NT2/D1 (cell line): ENCODE measurements around the gene DCHS1.
A peak's percentile ranks its signal among the peaks of the same experiment; 100 is the strongest.

Experiments used
- DNase-seq: peaks from one replicate; pipeline ENCODE4 v3.0.0-alpha.2; 2011; ENCODE audit warnings: low read depth, low spot score
- H3K27me3 ChIP-seq: 2 replicates; pipeline ENCODE4 v1.6.0; 2011; ENCODE audit warnings: mild to moderate bottlenecking; ENCODE audit not compliant: insufficient read length, insufficient read depth
- H3K36me3 ChIP-seq: 2 replicates; pipeline ENCODE4 v1.6.1; 2011; ENCODE audit warnings: mild to moderate bottlenecking, low read length, mixed read lengths; ENCODE audit not compliant: insufficient read depth, insufficient read length
- H3K4me1 ChIP-seq: 2 replicates; pipeline ENCODE4 v1.5.1; 2011; ENCODE audit not compliant: insufficient read depth, insufficient read length
- H3K4me3 ChIP-seq: 2 replicates; pipeline ENCODE4 v1.5.1; 2011; ENCODE audit warnings: low read depth; ENCODE audit not compliant: insufficient read length
- H3K9ac ChIP-seq: 2 replicates; pipeline ENCODE4 v1.6.0; 2011; ENCODE audit warnings: low read depth; ENCODE audit not compliant: insufficient read length
- H3K9me3 ChIP-seq: 2 replicates; pipeline ENCODE4 v1.5.1; 2011; ENCODE audit warnings: mild to moderate bottlenecking, low read length; ENCODE audit not compliant: insufficient read depth
- SUZ12 ChIP-seq: IDR thresholded peaks from 2 replicates; pipeline ENCODE4 v1.6.1; 2011; ENCODE audit not compliant: insufficient read length, insufficient read depth; ENCODE audit errors: extremely low read depth
- YY1 ChIP-seq: IDR thresholded peaks from 2 replicates; pipeline ENCODE4 v1.6.1; 2011; ENCODE audit not compliant: insufficient read length, insufficient read depth
- ZNF274 ChIP-seq: IDR thresholded peaks from 2 replicates; pipeline ENCODE4 v1.6.1; 2011; ENCODE audit warnings: mild to moderate bottlenecking, low read depth, low read length

The DCHS1 gene

DNA sequence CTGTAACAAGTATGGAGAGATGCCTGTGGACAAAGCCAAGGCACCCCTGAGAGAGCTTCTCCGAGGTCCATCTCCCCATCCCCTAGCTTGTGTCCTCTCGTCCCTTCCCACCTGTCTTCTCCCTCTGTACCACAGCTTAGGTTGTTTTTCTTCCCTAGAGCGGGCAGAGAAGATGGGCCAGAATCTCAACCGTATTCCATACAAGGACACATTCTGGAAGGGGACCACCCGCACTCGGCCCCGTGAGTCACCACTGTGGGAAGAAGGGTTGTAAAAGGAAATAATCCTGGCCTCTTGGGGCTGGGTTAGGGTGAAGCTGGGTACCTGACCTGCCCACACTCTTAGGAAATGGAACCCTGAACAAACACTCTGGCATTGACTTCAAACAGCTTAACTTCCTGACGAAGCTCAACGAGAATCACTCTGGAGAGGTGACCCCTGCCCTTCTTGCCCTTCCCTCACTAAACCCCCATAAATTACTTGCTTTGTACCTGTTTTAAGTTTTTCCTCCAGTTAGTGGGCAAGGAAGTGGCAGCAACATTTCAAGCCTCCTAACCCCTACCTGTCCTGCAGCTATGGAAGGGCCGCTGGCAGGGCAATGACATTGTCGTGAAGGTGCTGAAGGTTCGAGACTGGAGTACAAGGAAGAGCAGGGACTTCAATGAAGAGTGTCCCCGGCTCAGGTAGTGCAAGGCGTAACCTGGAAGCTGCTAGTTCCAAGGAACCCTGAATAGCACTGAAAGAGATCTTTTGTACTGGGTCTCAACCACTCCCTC is 46.7 kb downstream of the DCHS1 start:
- Histone ChIP-seq H3K36me3 (peaks cover 65% of the 10 kb centered on the region), H3K4me1 (peaks cover 15% of the 10 kb centered on the region), H3K4me3 (no peak overlapping the region), H3K9ac (no peak overlapping the region), H3K9me3 (no peaks in the 10 kb centered on the region), H3K27me3 (no peaks in the 10 kb centered on the region)
- TF ChIP-seq ZNF274 (no peak), YY1 (no peak), SUZ12 (no peak)
- no peak for DNase-seq

DNA sequence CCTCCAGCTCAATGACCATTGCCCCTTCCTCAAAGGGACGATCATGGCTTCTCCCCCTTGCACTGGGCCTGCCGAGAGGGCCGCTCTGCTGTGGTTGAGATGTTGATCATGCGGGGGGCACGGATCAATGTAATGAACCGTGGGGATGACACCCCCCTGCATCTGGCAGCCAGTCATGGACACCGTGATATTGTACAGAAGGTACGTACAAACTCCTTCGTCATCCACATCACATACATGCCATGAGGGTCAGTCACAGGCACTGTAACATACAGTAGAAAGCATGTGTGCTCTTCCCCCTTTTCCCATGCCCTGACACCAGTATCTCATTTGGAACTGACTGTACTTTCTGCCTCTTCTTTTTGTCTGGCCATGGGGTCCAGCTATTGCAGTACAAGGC is 47.6 kb downstream of the DCHS1 start:
- no peak overlapping the region for H3K4me3 ChIP-seq
- H3K36me3 ChIP-seq = peaks cover 60% of the 10 kb centered on the region
- no peak overlapping the region for H3K9ac ChIP-seq
- no peaks in the 10 kb centered on the region for H3K9me3 ChIP-seq
- no peaks in the 10 kb centered on the region for H3K27me3 ChIP-seq
- no peak for DNase-seq
- H3K4me1 ChIP-seq = peaks cover 15% of the 10 kb centered on the region
- no peak for TF ChIP-seq SUZ12
- TF ChIP-seq YY1 = no peak
- TF ChIP-seq ZNF274 = no peak

DNA sequence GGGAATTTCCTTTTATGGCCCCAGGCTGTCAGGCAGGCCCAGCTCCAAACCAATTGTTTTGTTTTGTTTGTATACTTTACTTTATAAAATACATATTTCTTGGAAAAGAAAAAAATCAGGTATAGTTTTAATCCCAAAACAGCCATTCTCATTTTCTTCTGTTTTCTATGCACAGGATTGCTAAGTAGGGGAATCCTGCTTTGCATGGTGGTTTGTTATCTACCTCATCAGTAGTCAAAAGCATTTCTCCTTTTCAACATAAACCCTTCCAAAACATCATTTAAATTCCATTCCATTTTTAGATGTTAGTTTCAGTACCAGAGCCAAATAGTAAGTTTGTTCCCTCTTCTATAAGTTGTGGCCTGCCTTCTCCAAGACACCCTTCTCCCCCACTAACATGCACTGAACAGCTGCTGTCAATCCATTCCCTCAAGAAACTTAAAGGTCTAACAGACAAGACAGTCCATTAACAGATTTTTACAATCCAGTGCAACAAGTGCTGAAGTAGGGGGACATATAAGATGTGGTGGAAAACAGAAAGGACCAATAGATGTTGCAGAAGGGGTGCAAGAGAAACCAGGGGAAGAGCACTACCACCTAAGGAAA is 48.3 kb downstream of the DCHS1 start:
- Histone ChIP-seq H3K9ac (no peak overlapping the region), H3K9me3 (no peaks in the 10 kb centered on the region)

GRCh38 chr11:6606471-6607189 is 49.0 kb downstream of the DCHS1 start:
- Histone ChIP-seq H3K9me3 (no peaks in the 10 kb centered on the region), H3K4me1 (peaks cover 15% of the 10 kb centered on the region), H3K36me3 (peaks cover 69% of the 10 kb centered on the region), H3K9ac (peak overlapping the region; percentile 66), H3K27me3 (no peaks in the 10 kb centered on the region), H3K4me3 (no peak overlapping the region)
- peak; percentile 93 for DNase-seq
- TF ChIP-seq SUZ12 = no peak
- no peak for TF ChIP-seq ZNF274
- no peak for TF ChIP-seq YY1

More for the DNA sequence above, 48.3 kb downstream of the DCHS1 start:
- Histone ChIP-seq H3K27me3 (no peaks in the 10 kb centered on the region), H3K36me3 (peaks cover 63% of the 10 kb centered on the region), H3K4me3 (no peak overlapping the region), H3K4me1 (peaks cover 15% of the 10 kb centered on the region)
- TF ChIP-seq ZNF274 (no peak), YY1 (no peak), SUZ12 (no peak)
- DNase-seq = no peak

DNA sequence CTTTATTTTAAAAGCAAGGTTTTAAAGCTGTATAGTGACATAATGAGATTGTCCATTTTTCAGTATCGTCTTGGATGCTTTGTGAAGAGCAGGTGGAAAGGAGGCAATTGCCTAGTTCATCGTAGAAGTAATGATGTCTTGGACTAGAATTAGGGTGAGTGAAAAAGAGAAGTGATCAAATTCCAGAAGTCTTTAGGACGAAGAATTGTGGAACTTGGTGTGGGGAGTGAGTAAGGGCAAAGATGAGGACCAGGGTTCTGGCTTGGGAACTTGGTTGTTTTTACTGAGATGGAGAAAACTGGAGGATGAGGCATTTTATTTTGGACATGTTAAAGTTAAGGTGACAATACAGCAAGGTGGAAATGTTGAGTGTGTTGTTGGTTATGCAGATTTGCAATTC is 50.8 kb downstream of the DCHS1 start:
- no peak for DNase-seq
- peaks cover 69% of the 10 kb centered on the region for H3K36me3 ChIP-seq
- peak overlapping the region; percentile 84 for H3K4me3 ChIP-seq
- peak overlapping the region; percentile 91 for H3K9ac ChIP-seq
- no peaks in the 10 kb centered on the region for H3K27me3 ChIP-seq
- TF ChIP-seq ZNF274 = no peak
- TF ChIP-seq YY1 = no peak
- no peaks in the 10 kb centered on the region for H3K9me3 ChIP-seq
- H3K4me1 ChIP-seq = peaks cover 4% of the 10 kb centered on the region

DNA sequence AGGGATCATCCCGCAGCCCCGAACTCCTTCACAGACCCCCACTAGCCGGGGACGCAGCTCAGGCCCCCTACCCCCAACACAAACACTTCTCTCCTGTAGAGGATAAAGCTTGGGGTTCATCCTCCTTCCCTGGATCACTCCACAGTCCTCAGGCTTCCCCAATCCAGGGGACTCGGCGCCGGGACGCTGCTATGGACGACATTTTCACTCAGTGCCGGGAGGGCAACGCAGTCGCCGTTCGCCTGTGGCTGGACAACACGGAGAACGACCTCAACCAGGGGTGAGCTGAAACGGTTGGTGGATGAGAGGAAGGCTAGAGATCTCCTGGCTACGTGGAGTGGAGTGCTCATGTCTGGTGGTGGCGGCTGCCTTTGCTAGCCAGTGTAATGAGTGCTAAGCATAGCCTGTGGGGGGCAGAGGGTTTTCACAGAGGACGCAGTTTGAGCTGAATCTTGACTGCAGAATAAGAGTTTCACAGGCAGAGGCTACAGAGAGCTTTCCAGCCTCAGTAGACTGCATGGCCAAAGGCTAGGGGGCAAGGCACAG is 51.5 kb downstream of the DCHS1 start:
- TF ChIP-seq YY1 (no peak), SUZ12 (no peak)
- H3K36me3 ChIP-seq = peaks cover 69% of the 10 kb centered on the region
- H3K4me3 ChIP-seq = peak overlapping the region; percentile 84
- peak overlapping the region; percentile 91 for H3K9ac ChIP-seq
- no peaks in the 10 kb centered on the region for H3K9me3 ChIP-seq
- peaks cover 4% of the 10 kb centered on the region for H3K4me1 ChIP-seq
- H3K27me3 ChIP-seq = no peaks in the 10 kb centered on the region
- DNase-seq = no peak
